ENCODE data around the gene ATG7.

ATG7 gene

GRCh38 chr3:11271986-11272904 lies at the start of gene ATG7:
Gene ATG7 (plus strand): TSS chr3:11272397. CDS start chr3:11298696, 26,299 bp downstream.
- peak; percentile 62 for DNase-seq

- no peak for DNase-seq
Observed at GRCh38 chr3:11224010-11224409, 48.2 kb upstream of the ATG7 start.

GRCh38 chr3:11224870-11225229 lies 47.3 kb upstream of the ATG7 start:
- DNase-seq, result no peak

- DNase-seq, result no peak
Observed at GRCh38 chr3:11226042-11226370, 46.2 kb upstream of the ATG7 start.

GRCh38 chr3:11228041-11228440 lies 44.2 kb upstream of the ATG7 start:
- DNase-seq, result no peak

- DNase-seq, result no peak
Observed at GRCh38 chr3:11230125-11230524, 42.1 kb upstream of the ATG7 start.

GRCh38 chr3:11230832-11231231 lies 41.4 kb upstream of the ATG7 start:
- DNase-seq, result no peak

GRCh38 chr3:11235385-11235784 lies 36.8 kb upstream of the ATG7 start:
- no peak for DNase-seq

- no peak for DNase-seq
Observed at GRCh38 chr3:11236588-11237461, 35.4 kb upstream of the ATG7 start.

- DNase-seq, result no peak
Observed at GRCh38 chr3:11238060-11238459, 34.1 kb upstream of the ATG7 start.

- DNase-seq, result no peak
Observed at GRCh38 chr3:11238880-11239279, 33.3 kb upstream of the ATG7 start.

GRCh38 chr3:11239796-11240195 lies 32.4 kb upstream of the ATG7 start:
- DNase-seq, result no peak

GRCh38 chr3:11240496-11240895 lies 31.7 kb upstream of the ATG7 start:
- no peak for DNase-seq

GRCh38 chr3:11244121-11244677 lies 28.0 kb upstream of the ATG7 start:
- no peak for DNase-seq

- no peak for DNase-seq
Observed at GRCh38 chr3:11245276-11245675, 26.9 kb upstream of the ATG7 start.

- no peak for DNase-seq
Observed at GRCh38 chr3:11245827-11246662, 26.2 kb upstream of the ATG7 start.

- DNase-seq, result no peak
Observed at GRCh38 chr3:11246663-11246970, 25.6 kb upstream of the ATG7 start.

- DNase-seq, result no peak
Observed at GRCh38 chr3:11247362-11247761, 24.8 kb upstream of the ATG7 start.

GRCh38 chr3:11248596-11248995 lies 23.6 kb upstream of the ATG7 start:
- DNase-seq, result no peak

- no peak for DNase-seq
Observed at GRCh38 chr3:11250902-11251806, 21.0 kb upstream of the ATG7 start.

GRCh38 chr3:11251807-11252176 lies 20.4 kb upstream of the ATG7 start:
- no peak for DNase-seq

GRCh38 chr3:11254876-11255275 lies 17.3 kb upstream of the ATG7 start:
- no peak for DNase-seq

Data from NCI-H524 treated with DMSO at 0.1 percent for 48 hours (cell line).